HepG2 (cell line): Measurements from ENCODE around the gene SECTM1. TPM values are rescaled to one million over a fixed set of nuclear protein-coding genes. Genes with fewer than 3 reads are reported as not detected.

Experiments
- ADNP ChIP-seq: sonication (generic); formaldehyde crosslinking; IDR thresholded peaks from 2 replicates; pipeline ENCODE4 v1.4.0; 2020; ENCODE audit warnings: missing genetic modification reagents
- HES4 ChIP-seq: sonication (generic); formaldehyde crosslinking; IDR thresholded peaks from 2 replicates; pipeline ENCODE4 v1.9.0; 2021; ENCODE audit warnings: mild to moderate bottlenecking, missing genetic modification reagents, borderline replicate concordance
- HNRNPH1 ChIP-seq: fragments of 200-400 bp; formaldehyde crosslinking; optimal IDR thresholded peaks from 2 replicates; pipeline ENCODE3; 2017; ENCODE audit warnings: mild to moderate bottlenecking, low read depth, low read length
- KLF12 ChIP-seq: sonication (generic); formaldehyde crosslinking; IDR thresholded peaks from 2 replicates; pipeline ENCODE4 v1.4.0; 2020; ENCODE audit warnings: missing genetic modification reagents, borderline replicate concordance
- MTF2 ChIP-seq: sonication (generic); formaldehyde crosslinking; IDR thresholded peaks from 2 replicates; pipeline ENCODE4 v1.5.0; 2020; ENCODE audit warnings: missing genetic modification reagents, borderline replicate concordance
- NFIB ChIP-seq: sonication (generic); formaldehyde crosslinking; IDR thresholded peaks from 2 replicates; pipeline ENCODE4 v1.9.0; 2021; ENCODE audit warnings: missing genetic modification reagents, mild to moderate bottlenecking, borderline replicate concordance
- ONECUT2 ChIP-seq: sonication (generic); formaldehyde crosslinking; IDR thresholded peaks from 2 replicates; pipeline ENCODE4 v1.4.0; 2020; ENCODE audit warnings: missing genetic modification reagents
- SIN3A ChIP-seq: IDR thresholded peaks from 2 replicates; pipeline ENCODE4 v1.6.1; 2011; ENCODE audit warnings: low read depth, mild to moderate bottlenecking, control low read depth, low read length, borderline replicate concordance
- SMARCC2 ChIP-seq: fragments of 450-650 bp; IDR thresholded peaks from 2 replicates; pipeline ENCODE4 v1.6.1; 2017; ENCODE audit warnings: antibody characterized with exemption, mild to moderate bottlenecking
- TMF1 ChIP-seq: sonication (generic); formaldehyde crosslinking; IDR thresholded peaks from 2 replicates; pipeline ENCODE4 v1.8.1; 2022; ENCODE audit warnings: low read depth, missing genetic modification reagents
- TP53 ChIP-seq: sonication (generic); formaldehyde crosslinking; conservative IDR thresholded peaks from 2 replicates; pipeline ENCODE4 v1.4.0; 2020; ENCODE audit warnings: missing genetic modification reagents
- ZBTB42 ChIP-seq: sonication (generic); formaldehyde crosslinking; IDR thresholded peaks from 2 replicates; pipeline ENCODE4 v1.5.0; 2020; ENCODE audit warnings: mild to moderate bottlenecking, missing genetic modification reagents
- ZNF549 ChIP-seq: sonication (generic); formaldehyde crosslinking; IDR thresholded peaks from 2 replicates; pipeline ENCODE4 v1.5.0; 2020; ENCODE audit warnings: missing genetic modification reagents
- ZNF556 ChIP-seq: sonication (generic); formaldehyde crosslinking; IDR thresholded peaks from 2 replicates; pipeline ENCODE4 v1.4.0; 2020; ENCODE audit warnings: mild to moderate bottlenecking, missing genetic modification reagents, borderline replicate concordance
- ZNF615 ChIP-seq: sonication (generic); formaldehyde crosslinking; IDR thresholded peaks from 2 replicates; pipeline ENCODE4 v1.5.0; 2020; ENCODE audit warnings: mild to moderate bottlenecking, missing genetic modification reagents, borderline replicate concordance
- ZNF616 ChIP-seq: sonication (generic); formaldehyde crosslinking; IDR thresholded peaks from 2 replicates; pipeline ENCODE4 v1.5.0; 2020; ENCODE audit warnings: low read depth, mild to moderate bottlenecking, missing genetic modification reagents
- ZNF781 ChIP-seq: sonication (generic); formaldehyde crosslinking; IDR thresholded peaks from 2 replicates; pipeline ENCODE4 v1.5.1; 2020; ENCODE audit warnings: borderline replicate concordance, mild to moderate bottlenecking, missing genetic modification reagents; ENCODE audit errors: not compliant biosample characterization
- polyA plus RNA-seq, 8 experiments: library from polyadenylated mRNA; depleted of rRNA in 3 of 8; stranded (reverse) in 7 of 8; unstranded in 1 of 8; fragments of >200 nt; fragmentation: Illumina TruSeq in 4 of 8; extraction: Trizol in 4 of 8; gene quantifications; 2 replicates each; pipeline versions ENCODE4 v1.2.1 to v1.2.3, GENCODE V29; 2011 to 2016; ENCODE audit warnings: low read depth in 4 of 8, missing spikeins in 1 of 8, mixed read lengths in 1 of 8; ENCODE audit not compliant: insufficient read depth in 1 of 8
- total RNA-seq, 5 experiments: library from RNA; depleted of rRNA; stranded (reverse); fragments of >200 nt; fragmentation: Illumina TruSeq; extraction: Trizol; gene quantifications; 2 replicates each; pipeline ENCODE4 v1.2.3, GENCODE V29; 2016; ENCODE audit warnings: low read depth in 1 of 5
- TF ChIP-seq, protein P1 (sequence below): sonication (generic); formaldehyde crosslinking; IDR thresholded peaks from 2 replicates; pipeline ENCODE4 v1.5.0; 2020; ENCODE audit warnings: missing genetic modification reagents
- TF ChIP-seq, protein P2 (sequence below): sonication (generic); formaldehyde crosslinking; IDR thresholded peaks from 2 replicates; pipeline ENCODE4 v1.4.0; 2020; ENCODE audit warnings: mild to moderate bottlenecking, missing genetic modification reagents
- TF ChIP-seq, protein P3 (sequence below): sonication (generic); formaldehyde crosslinking; IDR thresholded peaks from 2 replicates; pipeline ENCODE4 v1.4.0; 2020; ENCODE audit warnings: mild to moderate bottlenecking, low read depth, missing genetic modification reagents
- TF ChIP-seq, protein P4 (sequence below): IDR thresholded peaks from 2 replicates; pipeline ENCODE4 v1.6.1; 2012; ENCODE audit warnings: inconsistent platforms
- TF ChIP-seq, protein P5 (sequence below): sonication (generic); formaldehyde crosslinking; IDR thresholded peaks from 2 replicates; pipeline ENCODE4 v1.5.1; 2020; ENCODE audit warnings: mild to moderate bottlenecking, missing genetic modification reagents, borderline replicate concordance
- TF ChIP-seq, protein P6 (sequence below): sonication (generic); formaldehyde crosslinking; IDR thresholded peaks from 2 replicates; pipeline ENCODE4 v1.5.1; 2020; ENCODE audit warnings: missing genetic modification reagents, mild to moderate bottlenecking, borderline replicate concordance

SECTM1 gene
- total and polyA plus RNA-seq, 2 of the 13 experiments (the other 11 are each of a cell fraction or from before 2014, with no cell fraction given), result 3.5 to 5.3 TPM

DNA sequence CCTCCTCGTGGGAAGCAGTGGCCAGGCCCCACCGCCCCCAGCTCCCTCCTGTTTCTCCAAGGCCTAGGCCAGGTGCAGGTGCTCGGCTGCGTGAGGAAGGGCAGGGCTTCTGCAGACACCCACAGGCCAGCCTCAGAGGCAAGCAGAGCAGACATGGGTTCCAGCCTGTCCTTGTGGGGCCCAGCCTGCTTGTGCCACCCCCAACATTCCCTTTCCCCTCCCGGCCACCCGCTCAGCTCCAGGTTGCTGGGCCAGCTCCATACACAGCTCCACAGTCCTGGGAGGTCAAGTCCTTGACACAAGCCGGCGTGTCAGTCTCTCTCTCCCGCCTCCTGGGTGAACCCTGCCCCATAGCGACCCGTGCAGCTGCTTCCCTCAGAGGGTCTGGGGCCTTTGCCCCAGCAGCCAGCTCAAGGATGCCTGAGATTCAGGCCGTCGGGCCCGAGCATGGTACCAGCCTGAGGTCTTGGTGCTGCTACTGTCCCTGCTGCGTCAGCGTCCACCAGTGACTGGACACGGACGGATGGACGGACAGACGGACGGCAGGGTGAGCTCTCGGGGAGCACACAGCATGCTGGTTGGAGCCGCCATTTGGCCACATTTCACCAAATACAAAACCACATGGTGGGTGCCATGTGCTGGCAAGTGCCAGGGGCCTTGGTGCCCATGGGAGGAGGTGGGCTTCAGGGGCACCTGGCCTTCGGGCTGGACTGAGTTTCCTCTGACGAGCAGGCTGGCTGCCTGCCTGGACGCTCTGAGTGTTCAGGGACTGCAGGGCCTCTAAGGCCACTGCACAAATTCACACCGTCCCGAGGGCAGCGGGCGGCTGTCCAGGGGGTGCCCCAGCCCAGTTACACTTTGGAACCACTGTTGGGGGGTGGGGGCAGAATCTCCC, 8.0 kb downstream of the SECTM1 start (continued):
- TF ChIP-seq ZNF549 (no peak), ZNF781 (CRISPR knock-in tag) (peak; percentile 81), KLF12 (CRISPR knock-in tag) (no peak), HNRNPH1 (no peak), ZNF556 (CRISPR knock-in tag) (peak; percentile 90), MTF2 (peak; percentile 87; the same call in 1 of the 2 replicates), ONECUT2 (CRISPR knock-in tag) (no peak), TP53 (no peak), SMARCC2 (no peak), ADNP (CRISPR knock-in tag) (no peak), ZNF616 (CRISPR knock-in tag) (no peak), SIN3A (no peak), NFIB (no peak), HES4 (CRISPR knock-in tag) (peak; percentile 57; the same call in 1 of the 2 replicates), ZBTB42 (no peak), TMF1 (CRISPR knock-in tag) (0 out of 2 replicates have a peak, but pooled peaks have one; percentile 32), ZNF615 (CRISPR knock-in tag) (no peak)
- TF ChIP-seq, protein P1, sequence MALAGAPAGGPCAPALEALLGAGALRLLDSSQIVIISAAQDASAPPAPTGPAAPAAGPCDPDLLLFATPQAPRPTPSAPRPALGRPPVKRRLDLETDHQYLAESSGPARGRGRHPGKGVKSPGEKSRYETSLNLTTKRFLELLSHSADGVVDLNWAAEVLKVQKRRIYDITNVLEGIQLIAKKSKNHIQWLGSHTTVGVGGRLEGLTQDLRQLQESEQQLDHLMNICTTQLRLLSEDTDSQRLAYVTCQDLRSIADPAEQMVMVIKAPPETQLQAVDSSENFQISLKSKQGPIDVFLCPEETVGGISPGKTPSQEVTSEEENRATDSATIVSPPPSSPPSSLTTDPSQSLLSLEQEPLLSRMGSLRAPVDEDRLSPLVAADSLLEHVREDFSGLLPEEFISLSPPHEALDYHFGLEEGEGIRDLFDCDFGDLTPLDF, result peak; percentile 46; the same call in 1 of the 2 replicates
- TF ChIP-seq, protein P2, sequence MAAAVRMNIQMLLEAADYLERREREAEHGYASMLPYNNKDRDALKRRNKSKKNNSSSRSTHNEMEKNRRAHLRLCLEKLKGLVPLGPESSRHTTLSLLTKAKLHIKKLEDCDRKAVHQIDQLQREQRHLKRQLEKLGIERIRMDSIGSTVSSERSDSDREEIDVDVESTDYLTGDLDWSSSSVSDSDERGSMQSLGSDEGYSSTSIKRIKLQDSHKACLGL (CRISPR knock-in tag), result peak; percentile 82; the same call in 1 of the 2 replicates
- TF ChIP-seq, protein P3, sequence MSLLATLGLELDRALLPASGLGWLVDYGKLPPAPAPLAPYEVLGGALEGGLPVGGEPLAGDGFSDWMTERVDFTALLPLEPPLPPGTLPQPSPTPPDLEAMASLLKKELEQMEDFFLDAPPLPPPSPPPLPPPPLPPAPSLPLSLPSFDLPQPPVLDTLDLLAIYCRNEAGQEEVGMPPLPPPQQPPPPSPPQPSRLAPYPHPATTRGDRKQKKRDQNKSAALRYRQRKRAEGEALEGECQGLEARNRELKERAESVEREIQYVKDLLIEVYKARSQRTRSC (CRISPR knock-in tag), result no peak
- TF ChIP-seq, protein P4, sequence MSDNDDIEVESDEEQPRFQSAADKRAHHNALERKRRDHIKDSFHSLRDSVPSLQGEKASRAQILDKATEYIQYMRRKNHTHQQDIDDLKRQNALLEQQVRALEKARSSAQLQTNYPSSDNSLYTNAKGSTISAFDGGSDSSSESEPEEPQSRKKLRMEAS, result peak; percentile 89
- TF ChIP-seq, protein P5, sequence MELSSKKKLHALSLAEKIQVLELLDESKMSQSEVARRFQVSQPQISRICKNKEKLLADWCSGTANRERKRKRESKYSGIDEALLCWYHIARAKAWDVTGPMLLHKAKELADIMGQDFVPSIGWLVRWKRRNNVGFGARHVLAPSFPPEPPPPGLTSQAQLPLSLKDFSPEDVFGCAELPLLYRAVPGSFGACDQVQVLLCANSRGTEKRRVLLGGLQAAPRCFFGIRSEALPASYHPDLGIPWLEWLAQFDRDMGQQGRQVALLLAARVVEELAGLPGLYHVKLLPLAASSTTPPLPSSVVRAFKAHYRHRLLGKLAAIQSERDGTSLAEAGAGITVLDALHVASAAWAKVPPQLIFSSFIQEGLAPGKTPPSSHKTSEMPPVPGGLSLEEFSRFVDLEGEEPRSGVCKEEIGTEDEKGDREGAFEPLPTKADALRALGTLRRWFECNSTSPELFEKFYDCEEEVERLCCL, result no peak
- TF ChIP-seq, protein P6, sequence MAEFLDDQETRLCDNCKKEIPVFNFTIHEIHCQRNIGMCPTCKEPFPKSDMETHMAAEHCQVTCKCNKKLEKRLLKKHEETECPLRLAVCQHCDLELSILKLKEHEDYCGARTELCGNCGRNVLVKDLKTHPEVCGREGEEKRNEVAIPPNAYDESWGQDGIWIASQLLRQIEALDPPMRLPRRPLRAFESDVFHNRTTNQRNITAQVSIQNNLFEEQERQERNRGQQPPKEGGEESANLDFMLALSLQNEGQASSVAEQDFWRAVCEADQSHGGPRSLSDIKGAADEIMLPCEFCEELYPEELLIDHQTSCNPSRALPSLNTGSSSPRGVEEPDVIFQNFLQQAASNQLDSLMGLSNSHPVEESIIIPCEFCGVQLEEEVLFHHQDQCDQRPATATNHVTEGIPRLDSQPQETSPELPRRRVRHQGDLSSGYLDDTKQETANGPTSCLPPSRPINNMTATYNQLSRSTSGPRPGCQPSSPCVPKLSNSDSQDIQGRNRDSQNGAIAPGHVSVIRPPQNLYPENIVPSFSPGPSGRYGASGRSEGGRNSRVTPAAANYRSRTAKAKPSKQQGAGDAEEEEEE (CRISPR knock-in tag), result no peak
